ENCODE measurements around the gene NEDD8.

Gene NEDD8

DNA sequence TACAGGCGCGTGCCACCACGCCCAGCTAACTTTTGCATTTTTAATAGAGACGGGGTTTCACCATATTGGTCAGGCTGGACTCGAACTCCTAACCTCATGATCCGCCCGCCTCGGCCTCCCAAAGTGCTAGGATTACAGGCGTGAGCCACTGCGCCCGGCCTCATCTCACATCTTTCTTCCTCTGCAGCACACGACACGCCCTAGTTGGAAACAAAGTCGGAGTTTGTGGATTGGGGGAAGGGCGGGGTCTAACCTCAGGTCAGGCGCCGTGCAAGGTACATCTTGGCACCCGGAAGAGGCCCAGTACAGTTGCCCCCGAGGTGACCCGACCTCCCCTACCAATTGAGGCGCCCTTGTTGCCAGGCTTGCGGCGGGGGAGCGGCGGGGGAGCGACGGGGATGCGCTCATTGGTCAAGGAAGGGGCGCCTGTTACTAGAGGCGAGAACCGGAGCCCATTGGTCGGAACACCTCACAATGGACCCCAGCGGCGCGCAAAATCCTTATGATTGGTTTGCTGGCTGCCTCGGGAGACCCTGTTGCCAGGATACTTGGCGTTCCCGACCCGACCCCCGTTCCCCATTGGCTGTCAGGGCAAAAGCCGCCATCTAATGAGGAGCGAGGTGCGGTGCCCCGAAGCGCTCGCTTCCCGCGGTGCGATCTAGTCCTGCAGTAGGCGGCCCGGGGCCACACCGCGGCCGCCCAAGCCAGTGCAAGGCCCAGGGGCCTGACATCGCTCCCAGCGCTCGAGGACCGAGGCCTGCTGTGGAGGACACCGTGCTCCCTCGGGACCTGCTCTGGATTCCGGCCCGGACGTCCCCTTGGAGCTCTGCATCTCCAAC lies 60.5 kb downstream of the NEDD8 start, which contains the start of gene REC8:
Gene REC8 (plus strand): TSS at position 659 of the 839 bp plus-strand sequence. CDS start 473 bp downstream, outside the sequence.
- TF ChIP-seq NFIC (IDR thresholded peaks at IDR 0.05), result no peak
- no peak for TF ChIP-seq CEBPB (IDR thresholded peaks at IDR 0.05)
- TF ChIP-seq CREB1 (IDR thresholded peaks at IDR 0.05; ENCODE audit: low read depth), result no peak
- no peak for TF ChIP-seq TAF1 (IDR thresholded peaks at IDR 0.05; ENCODE audit: low read depth)
- TF ChIP-seq RAD21 (IDR thresholded peaks at IDR 0.05; ENCODE audit: low read depth), result no peak
- TF ChIP-seq TEAD4 (IDR thresholded peaks at IDR 0.05), result no peak
- no peak for TF ChIP-seq FOXM1 (IDR thresholded peaks at IDR 0.05; ENCODE audit: borderline replicate concordance, low read depth)
- no peak for TF ChIP-seq YY1 (IDR thresholded peaks at IDR 0.05; ENCODE audit: low read depth)
- TF ChIP-seq USF1 (IDR thresholded peaks at IDR 0.05), result no peak
- no peak for TF ChIP-seq EGR1 (IDR thresholded peaks at IDR 0.05)
- no peak for TF ChIP-seq MAX (IDR thresholded peaks at IDR 0.05)
- no peak for TF ChIP-seq ZBTB7A (IDR thresholded peaks at IDR 0.05; ENCODE audit: low read depth)
- no peak for TF ChIP-seq TCF12 (IDR thresholded peaks at IDR 0.05; ENCODE audit: low read depth)
- no peak for TF ChIP-seq EP300 (IDR thresholded peaks at IDR 0.05; ENCODE audit: borderline replicate concordance)
- TF ChIP-seq REST (IDR thresholded peaks at IDR 0.05; ENCODE audit: low read depth), result no peak

- no peak for TF ChIP-seq CREB1 (IDR thresholded peaks at IDR 0.05; ENCODE audit: low read depth)
- TF ChIP-seq TCF12 (IDR thresholded peaks at IDR 0.05; ENCODE audit: low read depth), result no peak
Observed at GRCh38 chr14:24167469-24168114, 64.6 kb downstream of the NEDD8 start.

Data from Ishikawa (cell line).